ENCODE measurements around the gene BCAS3. TPM values are rescaled to one million over a fixed set of nuclear protein-coding genes. Genes with fewer than 3 reads are reported as not detected.

Gene BCAS3
- polyA plus RNA-seq, 3 donors, result 10.3 to 19.1 (median 14.7) TPM

DNA sequence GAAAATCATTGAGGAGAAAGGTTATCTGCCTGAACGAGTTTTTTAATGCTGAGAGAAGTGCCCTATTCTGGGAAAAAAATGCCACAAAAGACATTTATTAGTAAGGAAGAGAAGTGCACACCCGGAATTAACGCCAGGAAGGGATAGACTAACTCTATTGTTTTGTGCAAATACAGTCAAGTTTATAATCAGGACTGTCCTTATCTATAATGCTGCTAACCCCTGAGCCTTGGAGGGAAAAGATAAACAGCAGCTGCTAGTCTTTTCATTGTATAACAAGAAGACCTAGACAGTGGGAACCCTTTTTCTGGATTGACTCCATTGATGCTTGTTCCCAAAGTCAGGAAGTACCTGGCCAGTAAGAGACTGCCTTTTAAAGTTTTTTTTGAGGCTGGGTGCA, 26.5 kb downstream of the BCAS3 start:
- H3K36me3 Mint-ChIP-seq, result peaks cover 11 to 27% of the 10 kb centered on the region in 2 donors
- intact Hi-C loops (cut with micrococcal nuclease), result no loop called here
- TF ChIP-seq, protein P1, sequence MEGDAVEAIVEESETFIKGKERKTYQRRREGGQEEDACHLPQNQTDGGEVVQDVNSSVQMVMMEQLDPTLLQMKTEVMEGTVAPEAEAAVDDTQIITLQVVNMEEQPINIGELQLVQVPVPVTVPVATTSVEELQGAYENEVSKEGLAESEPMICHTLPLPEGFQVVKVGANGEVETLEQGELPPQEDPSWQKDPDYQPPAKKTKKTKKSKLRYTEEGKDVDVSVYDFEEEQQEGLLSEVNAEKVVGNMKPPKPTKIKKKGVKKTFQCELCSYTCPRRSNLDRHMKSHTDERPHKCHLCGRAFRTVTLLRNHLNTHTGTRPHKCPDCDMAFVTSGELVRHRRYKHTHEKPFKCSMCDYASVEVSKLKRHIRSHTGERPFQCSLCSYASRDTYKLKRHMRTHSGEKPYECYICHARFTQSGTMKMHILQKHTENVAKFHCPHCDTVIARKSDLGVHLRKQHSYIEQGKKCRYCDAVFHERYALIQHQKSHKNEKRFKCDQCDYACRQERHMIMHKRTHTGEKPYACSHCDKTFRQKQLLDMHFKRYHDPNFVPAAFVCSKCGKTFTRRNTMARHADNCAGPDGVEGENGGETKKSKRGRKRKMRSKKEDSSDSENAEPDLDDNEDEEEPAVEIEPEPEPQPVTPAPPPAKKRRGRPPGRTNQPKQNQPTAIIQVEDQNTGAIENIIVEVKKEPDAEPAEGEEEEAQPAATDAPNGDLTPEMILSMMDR (IDR thresholded peaks at IDR 0.05), result no peak
- H3K27ac ChIP-seq (ENCODE audit: low read depth in 1 of 2, low read length in 2 of 2), result no peak overlapping the region
- no peaks in the 10 kb centered on the region for H3K4me1 ChIP-seq (ENCODE audit: control insufficient read depth in 1 of 2, insufficient read depth in 2 of 2, low read length in 2 of 2)
- WGBS (ENCODE audit: insufficient coverage), result 100% methylated on average over 1 of the region's 3 CpGs
- DNase-seq, result no peak
- no peak overlapping the region for H2AFZ ChIP-seq (ENCODE audit: insufficient read depth, low read depth, low read length, poor library complexity, severe bottlenecking)
- H3K27me3 ChIP-seq (ENCODE audit: control insufficient read depth in 2 of 2, insufficient read depth in 2 of 2, low read length in 2 of 2), result no peaks in the 10 kb centered on the region
- H3K79me2 ChIP-seq (ENCODE audit: insufficient read depth, low read length), result no peaks in the 10 kb centered on the region
- no peaks in the 10 kb centered on the region for H3K4me1 Mint-ChIP-seq
- H4K20me1 ChIP-seq (ENCODE audit: insufficient read depth, low read length), result no peaks in the 10 kb centered on the region
- H3K9me3 Mint-ChIP-seq, result peaks cover 0 to 5% (median 0%) of the 10 kb centered on the region in 7 donors
- peaks cover 0 to 3% (median 0%) of the 10 kb centered on the region in 3 donors for H3K27me3 Mint-ChIP-seq (ENCODE audit: low read depth in 3 of 3)
- no peak overlapping the region for H3K4me2 ChIP-seq (replicated peaks; ENCODE audit: extremely low read depth, low read length, poor library complexity, severe bottlenecking)
- H3K36me3 ChIP-seq (replicated peaks in 1 of 2; ENCODE audit: control insufficient read depth in 1 of 2, insufficient read depth in 2 of 2, low read length in 2 of 2), result peaks cover 3 to 12% of the 10 kb centered on the region in 2 donors
- H3K9me3 ChIP-seq (replicated peaks in 1 of 2; ENCODE audit: control insufficient read depth in 1 of 2, insufficient read depth in 1 of 2, low read length in 2 of 2), result no peaks in the 10 kb centered on the region
- no peak overlapping the region for H3K4me3 Mint-ChIP-seq
- no peak overlapping the region for H3K27ac Mint-ChIP-seq
- no peak overlapping the region for H3K9ac ChIP-seq (ENCODE audit: insufficient read depth, low read length, poor library complexity, severe bottlenecking)
- no peak overlapping the region for H3K4me3 ChIP-seq (replicated peaks in 1 of 3; ENCODE audit: low read depth in 2 of 3, low read length in 3 of 3)

- Histone ChIP-seq H3K4me2 (replicated peaks; ENCODE audit: extremely low read depth, low read length, poor library complexity, severe bottlenecking) (no peak overlapping the region), H2AFZ (ENCODE audit: insufficient read depth, low read depth, low read length, poor library complexity, severe bottlenecking) (no peak overlapping the region), H3K27ac (ENCODE audit: low read depth in 1 of 2, low read length in 2 of 2) (no peak overlapping the region), H3K4me1 (ENCODE audit: control insufficient read depth in 1 of 2, insufficient read depth in 2 of 2, low read length in 2 of 2) (no peaks in the 10 kb centered on the region), H3K9ac (ENCODE audit: insufficient read depth, low read length, poor library complexity, severe bottlenecking) (no peak overlapping the region), H4K20me1 (ENCODE audit: insufficient read depth, low read length) (no peaks in the 10 kb centered on the region), H3K27me3 (ENCODE audit: control insufficient read depth in 2 of 2, insufficient read depth in 2 of 2, low read length in 2 of 2) (no peaks in the 10 kb centered on the region), H3K9me3 (replicated peaks in 1 of 2; ENCODE audit: control insufficient read depth in 1 of 2, insufficient read depth in 1 of 2, low read length in 2 of 2) (no peaks in the 10 kb centered on the region), H3K4me3 (replicated peaks in 1 of 3; ENCODE audit: low read depth in 2 of 3, low read length in 3 of 3) (no peak overlapping the region), H3K36me3 (replicated peaks in 1 of 2; ENCODE audit: control insufficient read depth in 1 of 2, insufficient read depth in 2 of 2, low read length in 2 of 2) (peaks cover 5 to 19% of the 10 kb centered on the region in 2 donors), H3K79me2 (ENCODE audit: insufficient read depth, low read length) (no peaks in the 10 kb centered on the region)
- no peak overlapping the region for H3K27ac Mint-ChIP-seq
- H3K9me3 Mint-ChIP-seq, result peaks cover 0 to 3% (median 0%) of the 10 kb centered on the region in 7 donors
- peaks cover 0 to 1% (median 0%) of the 10 kb centered on the region in 3 donors for H3K27me3 Mint-ChIP-seq (ENCODE audit: low read depth in 3 of 3)
- peaks cover 27 to 32% of the 10 kb centered on the region in 2 donors for H3K36me3 Mint-ChIP-seq
- intact Hi-C loops (cut with micrococcal nuclease), result no loop called here
- TF ChIP-seq, protein P1 (IDR thresholded peaks at IDR 0.05), result no peak
- 100% methylated on average over 2 of the region's 2 CpGs for WGBS (ENCODE audit: insufficient coverage)
- H3K4me1 Mint-ChIP-seq, result no peaks in the 10 kb centered on the region
- no peak for DNase-seq
- H3K4me3 Mint-ChIP-seq, result no peak overlapping the region
These were observed 35.0 kb downstream of the BCAS3 start for GRCh38 chr17:60712675-60713074.

Data from CD14-positive monocyte (primary cell).